ENCODE data around the gene TADA3.
A peak's percentile ranks its signal among the peaks of the same experiment; 100 is the strongest.

Gene TADA3

GRCh38 chr3:9785602-9786001 is 6.7 kb downstream of the TADA3 start:
- Mint-ChIP-seq H3K36me3 (ENCODE audit: insufficient read depth) (peaks cover 56% of the 10 kb centered on the region), H3K9me3 (no peaks in the 10 kb centered on the region), H3K27me3 (no peaks in the 10 kb centered on the region), H3K4me1 (ENCODE audit: low read depth in 2 of 2) (peaks cover 20 to 26% of the 10 kb centered on the region in 2 donors), H3K4me3 (no peak overlapping the region), H3K27ac (peak overlapping the region in 1 of 2 donors; percentile 77)
- DNase-seq (no peak), ATAC-seq (replicated peaks) (no peak)

GRCh38 chr3:9784965-9785364 is 7.3 kb downstream of the TADA3 start:
- peaks cover 56% of the 10 kb centered on the region for H3K36me3 Mint-ChIP-seq (ENCODE audit: insufficient read depth)
- no peak overlapping the region for H3K27ac Mint-ChIP-seq

GRCh38 chr3:9783954-9784353 is 8.3 kb downstream of the TADA3 start:
- Mint-ChIP-seq H3K36me3 (ENCODE audit: insufficient read depth) (peaks cover 48% of the 10 kb centered on the region), H3K27me3 (no peaks in the 10 kb centered on the region), H3K4me3 (no peak overlapping the region), H3K27ac (no peak overlapping the region), H3K4me1 (ENCODE audit: low read depth in 2 of 2) (peaks cover 31 to 35% of the 10 kb centered on the region in 2 donors), H3K9me3 (no peaks in the 10 kb centered on the region)
- ATAC-seq (replicated peaks) = no peak
- no peak for DNase-seq

More at GRCh38 chr3:9784965-9785364, 7.3 kb downstream of the TADA3 start:
- H3K4me3 Mint-ChIP-seq = no peak overlapping the region
- no peak for DNase-seq
- peaks cover 21 to 27% of the 10 kb centered on the region in 2 donors for H3K4me1 Mint-ChIP-seq (ENCODE audit: low read depth in 2 of 2)
- no peaks in the 10 kb centered on the region for H3K9me3 Mint-ChIP-seq
- no peak for ATAC-seq (replicated peaks)
- H3K27me3 Mint-ChIP-seq = no peaks in the 10 kb centered on the region

- Mint-ChIP-seq H3K27ac (peak overlapping the region; percentile 81 to 85), H3K27me3 (no peaks in the 10 kb centered on the region), H3K9me3 (no peaks in the 10 kb centered on the region), H3K4me3 (no peak overlapping the region), H3K36me3 (ENCODE audit: insufficient read depth) (peaks cover 39% of the 10 kb centered on the region), H3K4me1 (ENCODE audit: low read depth in 2 of 2) (peaks cover 38 to 39% of the 10 kb centered on the region in 2 donors)
- ATAC-seq (replicated peaks) = no peak
- DNase-seq = no peak
Observed at GRCh38 chr3:9782770-9783169, 9.5 kb downstream of the TADA3 start.

GRCh38 chr3:9781978-9782603 is 10.2 kb downstream of the TADA3 start:
- peak overlapping the region in 1 of 2 donors; percentile 12 for H3K4me3 Mint-ChIP-seq
- ATAC-seq (replicated peaks) (no peak), DNase-seq (no peak)
- no peaks in the 10 kb centered on the region for H3K27me3 Mint-ChIP-seq
- peaks cover 35% of the 10 kb centered on the region for H3K36me3 Mint-ChIP-seq (ENCODE audit: insufficient read depth)
- H3K4me1 Mint-ChIP-seq (ENCODE audit: low read depth in 2 of 2) = peaks cover 40 to 41% of the 10 kb centered on the region in 2 donors
- H3K27ac Mint-ChIP-seq = peak overlapping the region; percentile 81 to 85
- H3K9me3 Mint-ChIP-seq = no peaks in the 10 kb centered on the region

GRCh38 chr3:9781551-9781950 is 10.7 kb downstream of the TADA3 start:
- Mint-ChIP-seq H3K36me3 (ENCODE audit: insufficient read depth) (peaks cover 33% of the 10 kb centered on the region), H3K4me1 (ENCODE audit: low read depth in 2 of 2) (peaks cover 40 to 41% of the 10 kb centered on the region in 2 donors), H3K27ac (peak overlapping the region; percentile 85 to 95), H3K9me3 (no peaks in the 10 kb centered on the region), H3K4me3 (peak overlapping the region; percentile 12 to 38), H3K27me3 (no peaks in the 10 kb centered on the region)
- DNase-seq (no peak), ATAC-seq (replicated peaks) (no peak)

- no peaks in the 10 kb centered on the region for H3K27me3 Mint-ChIP-seq
- peaks cover 40 to 41% of the 10 kb centered on the region in 2 donors for H3K4me1 Mint-ChIP-seq (ENCODE audit: low read depth in 2 of 2)
- H3K36me3 Mint-ChIP-seq (ENCODE audit: insufficient read depth) = peaks cover 28% of the 10 kb centered on the region
- DNase-seq (no peak), ATAC-seq (replicated peaks) (no peak)
- peak overlapping the region; percentile 68 to 71 for H3K4me3 Mint-ChIP-seq
- H3K27ac Mint-ChIP-seq = peak overlapping the region; percentile 85 to 95
- H3K9me3 Mint-ChIP-seq = no peaks in the 10 kb centered on the region
Observed at GRCh38 chr3:9780910-9781309, 11.4 kb downstream of the TADA3 start.

GRCh38 chr3:9780458-9780812 is 11.8 kb downstream of the TADA3 start:
- no peaks in the 10 kb centered on the region for H3K27me3 Mint-ChIP-seq
- ATAC-seq (replicated peaks) (peak; percentile 33), DNase-seq (no peak)
- H3K9me3 Mint-ChIP-seq = no peaks in the 10 kb centered on the region
- H3K4me1 Mint-ChIP-seq (ENCODE audit: low read depth in 2 of 2) = peaks cover 39 to 40% of the 10 kb centered on the region in 2 donors
- H3K4me3 Mint-ChIP-seq = peak overlapping the region; percentile 68 to 71
- H3K27ac Mint-ChIP-seq = peak overlapping the region; percentile 85 to 95
- H3K36me3 Mint-ChIP-seq (ENCODE audit: insufficient read depth) = peaks cover 23% of the 10 kb centered on the region

- H3K36me3 Mint-ChIP-seq (ENCODE audit: insufficient read depth) = peaks cover 17% of the 10 kb centered on the region
- DNase-seq = peak; percentile 20 to 28 (median 21)
- H3K27me3 Mint-ChIP-seq = no peaks in the 10 kb centered on the region
- peak overlapping the region; percentile 85 to 95 for H3K27ac Mint-ChIP-seq
- peak overlapping the region; percentile 68 to 71 for H3K4me3 Mint-ChIP-seq
- peak; percentile 84 for ATAC-seq (replicated peaks)
- no peaks in the 10 kb centered on the region for H3K9me3 Mint-ChIP-seq
- peaks cover 36 to 40% of the 10 kb centered on the region in 2 donors for H3K4me1 Mint-ChIP-seq (ENCODE audit: low read depth in 2 of 2)
Observed at GRCh38 chr3:9779721-9780457, 12.4 kb downstream of the TADA3 start.

- Mint-ChIP-seq H3K36me3 (ENCODE audit: insufficient read depth) (peaks cover 15% of the 10 kb centered on the region), H3K9me3 (no peaks in the 10 kb centered on the region), H3K27ac (peak overlapping the region; percentile 85 to 95), H3K4me3 (peak overlapping the region; percentile 68 to 71), H3K27me3 (no peaks in the 10 kb centered on the region), H3K4me1 (ENCODE audit: low read depth in 2 of 2) (peaks cover 36 to 40% of the 10 kb centered on the region in 2 donors)
- ATAC-seq (replicated peaks) (no peak), DNase-seq (no peak)
Observed at GRCh38 chr3:9779075-9779593, 13.1 kb downstream of the TADA3 start.

- no peaks in the 10 kb centered on the region for H3K27me3 Mint-ChIP-seq
- H3K36me3 Mint-ChIP-seq (ENCODE audit: insufficient read depth) = peaks cover 8% of the 10 kb centered on the region
- peak overlapping the region; percentile 68 to 71 for H3K4me3 Mint-ChIP-seq
- no peaks in the 10 kb centered on the region for H3K9me3 Mint-ChIP-seq
- ATAC-seq (replicated peaks) (no peak), DNase-seq (no peak)
- H3K4me1 Mint-ChIP-seq (ENCODE audit: low read depth in 2 of 2) = peaks cover 36 to 40% of the 10 kb centered on the region in 2 donors
- H3K27ac Mint-ChIP-seq = peak overlapping the region; percentile 85 to 95
Observed at GRCh38 chr3:9778143-9779074, 13.9 kb downstream of the TADA3 start.

- H3K27me3 Mint-ChIP-seq = no peaks in the 10 kb centered on the region
- H3K27ac Mint-ChIP-seq = no peak overlapping the region
- ATAC-seq (replicated peaks) (no peak), DNase-seq (no peak)
- H3K4me1 Mint-ChIP-seq (ENCODE audit: low read depth in 2 of 2) = peaks cover 31 to 40% of the 10 kb centered on the region in 2 donors
- no peak overlapping the region for H3K4me3 Mint-ChIP-seq
- peaks cover 4% of the 10 kb centered on the region for H3K36me3 Mint-ChIP-seq (ENCODE audit: insufficient read depth)
- H3K9me3 Mint-ChIP-seq = no peaks in the 10 kb centered on the region
Observed at GRCh38 chr3:9777694-9778021, 14.6 kb downstream of the TADA3 start.

Data from effector memory CD8-positive, alpha-beta T cell (primary cell).